ENCODE results near the gene TRIM47.

Gene TRIM47

DNA sequence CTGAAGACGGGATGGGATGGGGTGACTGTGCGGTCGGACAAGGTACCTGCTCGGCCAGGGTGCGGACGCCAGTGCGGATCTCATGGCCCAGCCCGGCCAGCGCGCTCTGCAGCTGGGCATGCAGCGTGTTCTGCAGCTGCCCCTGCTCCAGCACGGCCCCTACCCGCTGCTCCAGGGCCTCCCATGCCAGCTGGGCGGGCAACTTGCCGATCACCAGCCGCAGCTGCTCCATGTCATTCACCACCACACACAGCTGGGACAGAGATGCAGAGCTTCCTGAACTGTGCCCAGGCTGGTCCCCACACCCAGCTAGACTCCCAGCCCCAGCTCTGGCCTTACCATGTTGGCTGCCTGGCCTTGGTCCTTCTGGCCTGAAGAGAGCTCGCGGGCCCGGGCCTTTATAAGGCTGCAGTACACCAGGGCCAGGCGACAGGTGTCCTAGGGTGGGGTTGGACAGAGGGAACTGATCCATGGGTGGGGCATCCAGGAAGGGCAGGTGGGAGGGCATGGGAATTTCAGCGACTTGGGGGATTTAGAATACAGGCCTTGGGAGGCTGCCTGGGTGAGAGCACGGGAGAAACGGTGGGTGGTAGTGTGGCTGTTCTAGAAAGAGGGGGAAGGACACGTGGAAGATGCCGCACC, 44.0 kb downstream of the TRIM47 start:
- TF ChIP-seq, protein P1, sequence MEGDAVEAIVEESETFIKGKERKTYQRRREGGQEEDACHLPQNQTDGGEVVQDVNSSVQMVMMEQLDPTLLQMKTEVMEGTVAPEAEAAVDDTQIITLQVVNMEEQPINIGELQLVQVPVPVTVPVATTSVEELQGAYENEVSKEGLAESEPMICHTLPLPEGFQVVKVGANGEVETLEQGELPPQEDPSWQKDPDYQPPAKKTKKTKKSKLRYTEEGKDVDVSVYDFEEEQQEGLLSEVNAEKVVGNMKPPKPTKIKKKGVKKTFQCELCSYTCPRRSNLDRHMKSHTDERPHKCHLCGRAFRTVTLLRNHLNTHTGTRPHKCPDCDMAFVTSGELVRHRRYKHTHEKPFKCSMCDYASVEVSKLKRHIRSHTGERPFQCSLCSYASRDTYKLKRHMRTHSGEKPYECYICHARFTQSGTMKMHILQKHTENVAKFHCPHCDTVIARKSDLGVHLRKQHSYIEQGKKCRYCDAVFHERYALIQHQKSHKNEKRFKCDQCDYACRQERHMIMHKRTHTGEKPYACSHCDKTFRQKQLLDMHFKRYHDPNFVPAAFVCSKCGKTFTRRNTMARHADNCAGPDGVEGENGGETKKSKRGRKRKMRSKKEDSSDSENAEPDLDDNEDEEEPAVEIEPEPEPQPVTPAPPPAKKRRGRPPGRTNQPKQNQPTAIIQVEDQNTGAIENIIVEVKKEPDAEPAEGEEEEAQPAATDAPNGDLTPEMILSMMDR (IDR thresholded peaks at IDR 0.05; ENCODE audit: insufficient read depth, missing control alignments), result no peak
- FAIRE-seq, result no peak
- DNase-seq (ENCODE audit: insufficient read length, low spot score), result no peak

DNA sequence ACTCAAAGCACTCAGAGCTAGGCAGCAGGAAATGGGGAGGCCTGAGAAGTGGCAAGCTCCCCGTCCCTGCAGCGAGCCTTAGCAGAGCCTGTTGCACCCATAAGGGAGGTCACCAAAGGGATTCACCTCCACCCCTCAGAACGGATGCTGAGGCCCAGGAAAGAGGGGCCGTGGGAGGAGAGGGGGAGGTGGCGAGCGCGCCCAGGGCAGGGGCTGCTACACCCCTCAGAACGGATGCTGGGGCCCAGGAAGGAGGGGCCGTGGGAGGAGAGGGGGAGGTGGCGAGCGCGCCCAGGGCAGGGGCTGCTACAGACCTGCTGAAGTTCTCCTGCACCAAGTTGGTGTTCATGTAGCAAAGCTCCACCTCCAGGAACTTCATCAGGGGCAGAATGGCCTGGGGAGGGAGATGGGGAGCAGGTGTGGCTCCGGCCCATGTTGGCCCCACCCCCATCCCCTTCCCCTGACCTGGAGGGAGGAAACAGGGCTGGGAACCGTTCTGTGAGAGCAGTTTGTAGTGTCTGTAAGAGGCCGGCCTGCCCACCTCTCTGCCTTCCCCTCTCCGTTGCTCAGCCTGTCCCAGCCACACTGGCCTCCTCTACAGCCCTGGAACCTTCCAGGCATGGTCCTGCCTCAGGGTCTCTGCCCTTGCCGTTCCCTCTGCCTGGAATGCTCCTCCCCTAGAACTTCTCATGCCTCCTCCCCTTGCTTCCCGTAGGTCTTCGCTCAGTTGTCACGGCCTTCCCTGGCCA, 45.6 kb downstream of the TRIM47 start:
- no peak for DNase-seq (ENCODE audit: insufficient read length, low spot score)
- FAIRE-seq, result no peak

DNA sequence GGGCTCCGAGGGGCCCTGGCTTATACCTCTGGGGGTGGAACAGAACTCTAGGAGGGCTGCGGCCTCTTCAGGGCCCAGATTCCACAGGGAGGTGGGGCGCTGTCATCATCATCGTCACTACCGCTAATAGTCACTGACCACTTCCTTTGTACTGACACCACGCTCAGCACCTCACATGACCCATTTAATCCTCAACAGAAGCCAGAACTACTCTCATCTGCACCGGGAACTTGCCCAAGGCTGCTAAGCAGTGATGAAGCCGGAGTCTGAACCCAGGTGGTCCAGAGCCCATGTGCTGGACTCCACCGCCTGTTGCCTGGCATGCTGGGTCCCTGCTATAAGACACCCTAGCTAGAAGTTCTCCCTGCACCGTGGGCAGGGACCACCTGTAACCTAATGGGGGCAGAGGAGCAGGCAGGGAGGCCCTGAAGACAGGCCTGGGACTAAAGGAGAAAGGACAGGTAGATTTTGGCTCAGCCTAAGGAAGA, 46.2 kb downstream of the TRIM47 start:
- TF ChIP-seq, protein P1 (IDR thresholded peaks at IDR 0.05; ENCODE audit: insufficient read depth, missing control alignments), result no peak
- DNase-seq (ENCODE audit: insufficient read length, low spot score) (no peak), FAIRE-seq (no peak)

More for the DNA sequence above, 45.6 kb downstream of the TRIM47 start:
- TF ChIP-seq, protein P1 (IDR thresholded peaks at IDR 0.05; ENCODE audit: insufficient read depth, missing control alignments), result no peak

DNA sequence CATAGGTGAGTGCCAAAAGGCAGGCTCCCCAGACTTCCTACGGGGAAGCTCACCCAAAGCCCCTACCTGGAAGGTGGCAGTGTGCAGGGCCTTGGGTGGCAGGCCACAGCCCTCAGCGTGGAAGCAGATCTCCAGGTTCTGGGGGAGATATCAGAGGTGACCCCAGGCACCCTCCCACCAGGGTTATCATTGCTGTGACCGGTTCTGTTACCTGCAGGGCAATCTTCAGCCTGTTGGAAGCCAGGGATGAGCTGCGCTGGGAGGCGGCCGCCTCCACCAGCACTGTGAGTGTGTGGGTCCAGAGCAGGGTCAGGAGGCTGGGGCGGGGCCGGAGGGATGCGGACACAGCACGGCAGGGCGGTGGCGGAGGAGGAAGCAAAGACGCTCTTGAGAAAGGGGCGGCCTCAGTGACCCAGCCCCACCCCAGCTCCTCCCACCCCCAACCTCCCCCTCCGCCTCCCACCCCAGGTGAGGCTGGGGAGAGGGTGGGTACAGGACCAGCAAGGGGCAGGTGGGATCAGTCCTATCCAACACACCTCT, 47.3 kb downstream of the TRIM47 start:
- TF ChIP-seq, protein P1 (IDR thresholded peaks at IDR 0.05; ENCODE audit: insufficient read depth, missing control alignments), result no peak
- FAIRE-seq (no peak), DNase-seq (ENCODE audit: insufficient read length, low spot score) (no peak)

DNA sequence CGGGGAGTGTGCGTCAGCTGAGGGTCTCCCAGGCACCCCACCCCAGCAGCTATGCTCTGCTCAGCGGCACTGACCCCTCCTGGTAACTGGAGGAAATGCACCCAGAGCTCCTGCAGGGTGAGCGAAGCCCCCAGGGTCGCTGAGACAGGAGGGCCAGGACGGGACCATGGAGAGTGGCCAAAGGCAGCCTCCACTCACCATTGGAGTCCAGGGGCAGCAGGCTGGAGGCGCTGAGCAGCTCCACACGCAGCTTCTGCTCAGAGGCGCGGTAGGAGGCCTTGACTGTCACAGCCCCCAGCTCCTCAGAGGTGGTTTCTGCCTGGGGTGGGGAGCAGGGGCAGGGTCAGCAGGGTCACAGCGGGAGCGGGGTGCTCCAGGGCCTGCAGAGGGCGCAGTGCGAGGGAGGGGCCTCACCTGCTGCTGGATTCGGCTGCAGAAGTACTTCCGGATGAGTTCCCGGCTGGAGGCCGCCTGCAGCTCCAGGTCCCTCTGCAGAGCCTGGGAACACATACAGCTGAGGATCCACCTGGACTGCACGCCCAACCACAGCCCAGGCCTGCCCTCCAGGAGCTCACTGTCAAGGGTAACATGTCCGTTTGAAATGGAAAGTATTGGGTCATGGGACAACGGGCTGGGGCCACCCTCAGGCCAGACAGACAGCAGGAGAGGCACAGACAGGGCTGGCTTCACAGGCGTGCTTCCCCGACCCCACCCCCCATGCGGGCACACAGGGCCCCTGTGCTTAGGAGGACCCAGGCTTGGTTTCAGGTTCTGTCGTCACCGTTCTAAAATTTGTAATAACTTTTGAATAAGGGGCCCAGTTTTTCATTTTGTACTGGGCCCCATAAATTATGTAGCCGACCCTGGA, 48.0 kb downstream of the TRIM47 start:
- DNase-seq (ENCODE audit: insufficient read length, low spot score), result peak; percentile 78
- TF ChIP-seq, protein P1 (IDR thresholded peaks at IDR 0.05; ENCODE audit: insufficient read depth, missing control alignments), result peak; percentile 55
- FAIRE-seq, result no peak

DNA sequence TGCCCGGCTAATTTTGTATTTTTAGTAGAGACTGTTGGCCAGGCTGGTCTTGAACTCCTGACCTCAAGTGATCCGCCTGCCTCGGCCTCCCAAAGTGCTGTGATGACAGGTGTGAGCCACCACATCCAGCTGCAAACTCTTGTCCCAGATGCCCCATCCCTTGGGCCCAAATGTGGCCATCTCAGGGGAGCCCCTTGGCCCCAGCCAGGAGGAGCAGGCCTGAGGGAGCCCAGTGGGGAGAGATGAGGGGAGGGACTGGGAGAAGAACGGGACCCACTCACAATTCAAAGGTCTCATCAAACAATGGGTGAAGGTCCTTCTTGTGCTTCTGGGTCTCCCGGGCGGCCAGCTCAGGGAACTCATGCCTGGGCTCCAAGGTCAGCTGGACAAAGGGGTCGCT, 48.6 kb downstream of the TRIM47 start:
- FAIRE-seq (no peak), DNase-seq (ENCODE audit: insufficient read length, low spot score) (no peak)
- TF ChIP-seq, protein P1 (IDR thresholded peaks at IDR 0.05; ENCODE audit: insufficient read depth, missing control alignments), result no peak

All from D721Med (cell line).